Glutamatergic neuron (in vitro differentiated cells): ENCODE measurements around the gene CKS1B. TPM values are rescaled to one million over a fixed set of nuclear protein-coding genes. Genes with fewer than 3 reads are reported as not detected.

ENCODE experiments used
- DNase-seq: peaks from one replicate; pipeline ENCODE4 v3.0.0; 2022
- H3K27ac Mint-ChIP-seq: one replicate; pipeline ENCODE4 v1.8.0; 2020; ENCODE audit warnings: mild to moderate bottlenecking, mixed read lengths, inconsistent platforms; ENCODE audit not compliant: unreplicated experiment
- H3K27me3 Mint-ChIP-seq: one replicate; pipeline ENCODE4 v1.8.0; 2020; ENCODE audit warnings: mild to moderate bottlenecking, moderate library complexity, mixed read lengths, inconsistent platforms; ENCODE audit not compliant: unreplicated experiment
- H3K36me3 Mint-ChIP-seq: one replicate; pipeline ENCODE4 v1.8.0; 2020; ENCODE audit warnings: mild to moderate bottlenecking, mixed read lengths, inconsistent platforms; ENCODE audit not compliant: unreplicated experiment
- H3K4me1 Mint-ChIP-seq: one replicate; pipeline ENCODE4 v1.8.0; 2020; ENCODE audit warnings: mild to moderate bottlenecking, low read depth, mixed read lengths, inconsistent platforms; ENCODE audit not compliant: unreplicated experiment
- H3K4me3 Mint-ChIP-seq: one replicate; pipeline ENCODE4 v1.8.0; 2020; ENCODE audit warnings: mild to moderate bottlenecking, mixed read lengths, inconsistent platforms; ENCODE audit not compliant: unreplicated experiment
- H3K9me3 Mint-ChIP-seq: one replicate; pipeline ENCODE4 v1.8.0; 2020; ENCODE audit warnings: mild to moderate bottlenecking, moderate library complexity, mixed read lengths, inconsistent platforms; ENCODE audit not compliant: unreplicated experiment
- total RNA-seq: library from RNA; stranded (reverse); fragmentation: NEBNext Ultra II Directional; extraction: Animal tissue kit (Norgen Biotek cat#: 25700); gene quantifications from one replicate; pipeline ENCODE4 v1.2.1, GENCODE V29; 2021; ENCODE audit not compliant: unreplicated experiment
- TF ChIP-seq, protein P1 (sequence below): fragments of 200-600 bp; sonication (generic); IDR thresholded peaks from one replicate; pipeline ENCODE4 v1.5.0; 2021; ENCODE audit not compliant: partially characterized antibody, unreplicated experiment

CKS1B gene
- total RNA-seq, 1 donor from 2014 or later, result 22.8 TPM

DNA sequence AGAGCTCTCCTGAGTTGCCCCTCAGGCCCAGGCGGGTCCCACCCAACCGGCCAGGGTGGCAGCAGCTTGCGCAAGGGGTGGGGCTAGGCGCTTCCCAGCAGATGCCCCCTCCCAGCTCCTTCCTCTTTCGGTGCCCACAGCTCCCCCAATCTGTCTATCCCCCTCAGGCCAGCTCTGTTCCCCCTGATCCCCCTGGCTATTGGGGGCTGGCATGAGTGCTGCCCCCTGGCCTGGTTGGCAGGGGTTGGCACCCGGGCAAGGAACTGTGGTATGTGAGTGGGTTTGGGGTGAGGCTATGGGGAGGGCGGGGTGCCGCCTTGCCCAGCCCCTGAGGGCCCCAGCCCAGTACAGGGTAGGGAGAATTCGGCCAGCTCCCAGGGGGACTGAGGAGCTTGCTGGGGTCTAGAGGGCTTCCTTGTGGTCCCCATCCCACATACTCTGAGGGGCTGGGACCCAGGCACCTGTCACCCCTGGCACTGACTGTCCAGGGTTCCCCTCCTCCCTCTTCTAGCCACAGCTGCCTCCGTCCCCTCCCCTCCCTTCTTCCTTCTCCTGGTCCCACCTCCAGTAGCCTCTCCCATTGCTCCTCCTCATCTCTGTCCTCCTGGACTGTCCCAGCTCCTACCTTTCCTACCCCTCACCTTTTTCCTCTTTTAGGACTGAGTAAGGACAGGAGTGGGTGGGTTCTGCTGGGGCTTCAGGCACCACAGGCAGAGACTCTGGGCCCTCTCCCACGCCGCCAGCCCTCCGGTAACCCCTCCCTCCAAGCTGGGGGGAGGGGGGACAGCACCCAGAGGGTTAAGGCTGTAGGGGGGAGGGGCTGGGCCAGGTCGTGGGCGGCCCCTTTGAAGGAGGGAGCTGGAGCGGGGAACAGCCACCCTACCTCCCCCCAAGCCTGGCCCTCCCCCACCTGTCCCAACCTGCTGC, 33.8 kb downstream of the CKS1B start:
- H3K27me3 Mint-ChIP-seq, result peaks cover 7% of the 10 kb centered on the region
- DNase-seq, result no peak
- no peak overlapping the region for H3K27ac Mint-ChIP-seq
- peaks cover 1% of the 10 kb centered on the region for H3K9me3 Mint-ChIP-seq
- H3K36me3 Mint-ChIP-seq, result no peaks in the 10 kb centered on the region
- TF ChIP-seq, protein P1, sequence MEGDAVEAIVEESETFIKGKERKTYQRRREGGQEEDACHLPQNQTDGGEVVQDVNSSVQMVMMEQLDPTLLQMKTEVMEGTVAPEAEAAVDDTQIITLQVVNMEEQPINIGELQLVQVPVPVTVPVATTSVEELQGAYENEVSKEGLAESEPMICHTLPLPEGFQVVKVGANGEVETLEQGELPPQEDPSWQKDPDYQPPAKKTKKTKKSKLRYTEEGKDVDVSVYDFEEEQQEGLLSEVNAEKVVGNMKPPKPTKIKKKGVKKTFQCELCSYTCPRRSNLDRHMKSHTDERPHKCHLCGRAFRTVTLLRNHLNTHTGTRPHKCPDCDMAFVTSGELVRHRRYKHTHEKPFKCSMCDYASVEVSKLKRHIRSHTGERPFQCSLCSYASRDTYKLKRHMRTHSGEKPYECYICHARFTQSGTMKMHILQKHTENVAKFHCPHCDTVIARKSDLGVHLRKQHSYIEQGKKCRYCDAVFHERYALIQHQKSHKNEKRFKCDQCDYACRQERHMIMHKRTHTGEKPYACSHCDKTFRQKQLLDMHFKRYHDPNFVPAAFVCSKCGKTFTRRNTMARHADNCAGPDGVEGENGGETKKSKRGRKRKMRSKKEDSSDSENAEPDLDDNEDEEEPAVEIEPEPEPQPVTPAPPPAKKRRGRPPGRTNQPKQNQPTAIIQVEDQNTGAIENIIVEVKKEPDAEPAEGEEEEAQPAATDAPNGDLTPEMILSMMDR, result no peak
- peaks cover 7% of the 10 kb centered on the region for H3K4me1 Mint-ChIP-seq
- H3K4me3 Mint-ChIP-seq, result no peak overlapping the region

DNA sequence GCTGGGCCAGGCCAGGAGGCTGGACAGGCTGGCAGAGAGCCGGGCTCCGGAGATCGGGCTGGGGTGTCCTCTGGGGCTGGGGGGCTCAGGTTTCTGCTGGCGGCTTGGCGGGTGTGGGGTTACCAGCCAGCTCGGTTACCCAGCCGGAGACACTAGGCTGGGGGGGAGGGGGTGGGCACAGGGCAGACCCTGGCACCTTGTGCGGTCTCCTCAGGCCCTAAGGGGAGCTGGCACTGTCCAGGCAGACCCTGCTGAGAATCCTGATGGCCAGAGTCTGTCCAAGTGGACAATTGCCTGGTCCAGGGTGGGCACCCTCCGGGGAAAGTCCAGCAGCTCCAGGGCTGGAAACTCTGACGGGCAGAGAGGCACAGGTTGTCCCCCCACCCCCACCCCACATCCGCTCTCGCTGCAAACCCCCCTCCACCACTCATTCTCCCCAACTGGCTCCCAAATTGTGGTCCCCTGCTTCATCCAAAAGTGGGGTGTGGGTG, 34.8 kb downstream of the CKS1B start:
- H3K27me3 Mint-ChIP-seq, result peaks cover 7% of the 10 kb centered on the region
- TF ChIP-seq, protein P1, result no peak
- H3K9me3 Mint-ChIP-seq, result peaks cover 1% of the 10 kb centered on the region
- H3K27ac Mint-ChIP-seq, result no peak overlapping the region
- DNase-seq, result no peak
- H3K4me3 Mint-ChIP-seq, result no peak overlapping the region
- peaks cover 6% of the 10 kb centered on the region for H3K4me1 Mint-ChIP-seq
- no peaks in the 10 kb centered on the region for H3K36me3 Mint-ChIP-seq

DNA sequence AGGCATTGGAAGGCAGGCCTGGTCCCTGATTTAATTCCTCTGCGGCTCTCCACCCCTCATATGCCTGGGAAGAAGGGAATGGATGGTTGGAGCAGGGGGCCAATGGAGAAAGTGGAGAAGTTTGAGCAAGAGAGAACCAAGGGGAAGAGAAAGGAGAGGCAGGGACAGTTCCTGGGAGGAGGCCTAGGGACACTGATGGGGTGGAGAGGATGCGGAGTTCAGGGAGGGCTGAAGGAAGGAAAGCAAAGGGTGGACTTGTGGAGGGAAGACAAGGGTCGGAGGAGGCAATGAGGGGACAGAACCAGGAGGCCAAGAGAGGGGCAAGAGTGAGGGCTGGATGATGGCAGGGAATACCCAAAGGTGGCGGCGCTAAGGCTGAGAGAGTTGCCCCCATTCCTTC, 35.3 kb downstream of the CKS1B start:
- Mint-ChIP-seq H3K9me3 (peaks cover 1% of the 10 kb centered on the region), H3K4me3 (no peak overlapping the region), H3K36me3 (no peaks in the 10 kb centered on the region), H3K27me3 (peaks cover 3% of the 10 kb centered on the region), H3K4me1 (peaks cover 4% of the 10 kb centered on the region), H3K27ac (no peak overlapping the region)
- no peak for DNase-seq
- TF ChIP-seq, protein P1, result no peak

DNA sequence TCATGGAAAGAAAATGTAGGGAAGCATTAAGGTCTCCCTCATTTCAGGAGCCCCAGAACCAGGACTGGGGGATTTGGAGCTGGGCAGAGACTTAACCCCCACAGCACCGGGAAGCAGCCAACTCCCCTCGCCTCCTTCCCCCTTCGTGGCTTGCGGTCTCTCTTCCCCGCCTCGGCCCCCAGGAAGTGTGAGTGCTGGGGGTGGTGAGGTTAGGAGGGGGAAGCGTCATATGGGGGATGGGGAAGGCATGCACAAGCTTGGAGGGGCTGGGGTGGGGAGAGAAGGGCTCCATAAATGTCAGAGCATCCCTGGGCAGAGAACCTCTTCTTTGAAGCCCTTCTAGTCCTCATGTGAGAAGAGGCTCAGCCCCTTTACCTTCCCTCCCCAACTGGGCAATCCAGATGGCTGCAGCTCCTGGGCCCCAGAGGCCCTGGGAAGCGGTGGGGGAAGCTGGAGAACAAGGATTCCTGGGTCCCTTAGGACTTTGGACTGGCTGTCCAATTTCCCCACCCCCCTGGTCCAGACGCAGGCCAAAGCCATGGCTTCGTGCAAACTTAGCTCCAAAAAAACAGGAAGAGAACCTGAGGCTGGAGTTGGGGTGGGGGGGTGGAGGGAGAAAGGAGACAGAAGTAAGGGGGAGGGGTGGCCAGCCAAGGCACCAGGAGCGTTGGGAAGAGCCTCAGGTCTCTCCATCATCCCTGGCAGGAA, 35.9 kb downstream of the CKS1B start:
- H3K9me3 Mint-ChIP-seq, result peaks cover 1% of the 10 kb centered on the region
- no peak overlapping the region for H3K27ac Mint-ChIP-seq
- no peak for DNase-seq
- TF ChIP-seq, protein P1, result no peak
- no peaks in the 10 kb centered on the region for H3K36me3 Mint-ChIP-seq
- peaks cover 3% of the 10 kb centered on the region for H3K27me3 Mint-ChIP-seq
- peaks cover 4% of the 10 kb centered on the region for H3K4me1 Mint-ChIP-seq
- no peak overlapping the region for H3K4me3 Mint-ChIP-seq
